ENCODE measurements around the gene OR6T1. TPM values are rescaled to one million over a fixed set of nuclear protein-coding genes. Genes with fewer than 3 reads are reported as not detected.

Gene OR6T1
- total RNA-seq, 5 donors from 2014 or later (not counting 1 experiment from before 2014, with no cell fraction given) = not detected

DNA sequence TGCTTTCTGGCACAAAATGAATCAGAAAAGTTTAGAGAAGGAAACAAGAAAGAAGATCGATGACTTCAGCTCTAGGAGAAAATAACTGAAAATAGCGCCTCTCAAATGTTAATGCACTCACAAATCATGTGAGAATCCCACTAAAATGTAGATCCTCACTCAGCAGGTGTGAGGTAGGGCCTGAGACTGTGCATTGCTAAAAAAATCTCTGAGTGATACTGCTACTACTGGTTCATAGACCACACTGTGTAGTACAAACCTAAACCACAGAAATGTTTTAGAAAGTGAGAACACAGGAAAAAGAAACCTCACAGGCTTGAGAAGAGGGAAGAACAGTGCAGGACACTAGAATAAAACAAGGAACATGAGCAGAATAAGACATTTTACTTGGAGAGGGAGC lies 39.7 kb downstream of the OR6T1 start:
- no peak overlapping the region for H3K27ac ChIP-seq (ENCODE audit: low read length)
- WGBS (ENCODE audit: insufficient coverage) = no CpG with 5 or more reads among the region's 2 CpGs
- Mint-ChIP-seq H3K9me3 (no peaks in the 10 kb centered on the region), H3K36me3 (no peaks in the 10 kb centered on the region), H3K4me3 (no peak overlapping the region), H3K27me3 (peaks cover 0 to 20% of the 10 kb centered on the region in 2 donors), H3K27ac (no peak overlapping the region), H3K4me1 (no peaks in the 10 kb centered on the region)
- H3K27me3 ChIP-seq (replicated peaks in 1 of 2; ENCODE audit: control insufficient read depth in 2 of 2, extremely low read depth in 1 of 2, insufficient read depth in 2 of 2, low read length in 1 of 2) = no peaks in the 10 kb centered on the region
- DNase-seq (no peak), ATAC-seq (replicated peaks in 1 of 4) (no peak)
- H3K4me1 ChIP-seq (ENCODE audit: control insufficient read depth in 1 of 2, extremely low read depth in 1 of 2, insufficient read depth in 2 of 2, low read length in 2 of 2) = no peaks in the 10 kb centered on the region
- H3K9me3 ChIP-seq = no peaks in the 10 kb centered on the region
- POLR2A ChIA-PET = no interaction called here
- no peaks in the 10 kb centered on the region for H3K36me3 ChIP-seq (ENCODE audit: control insufficient read depth in 2 of 2, extremely low read depth in 1 of 2, insufficient read depth in 1 of 2, low read length in 1 of 2)
- CTCF ChIA-PET = no interaction called here
- no peak overlapping the region for H3K4me3 ChIP-seq (ENCODE audit: control insufficient read depth in 1 of 2, extremely low read depth in 1 of 2, low read length in 1 of 2)

DNA sequence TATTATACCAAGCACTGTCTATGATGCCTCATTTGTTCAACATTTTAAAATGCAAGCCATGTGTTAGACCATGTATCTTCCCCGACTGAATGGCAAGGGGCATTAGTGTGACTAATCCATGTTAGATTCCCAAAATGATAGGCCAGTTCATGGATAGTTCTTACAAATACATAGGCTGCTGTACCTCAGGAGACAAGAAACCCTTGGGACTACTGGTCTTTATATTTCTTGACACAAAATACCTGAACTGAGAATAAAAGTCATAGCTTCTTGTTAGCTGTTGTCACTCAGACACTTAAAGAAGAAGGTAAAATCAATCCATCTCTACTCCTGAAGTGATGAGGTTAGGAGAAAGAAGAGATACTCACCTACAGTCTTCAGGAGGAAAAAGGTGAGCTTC lies 41.8 kb downstream of the OR6T1 start, which contains the start of gene OR8D4:
TSS of gene OR8D4 (plus strand) at position 301 of the 400 bp plus-strand sequence. CDS start 4,265 bp downstream, outside the sequence.
- no peaks in the 10 kb centered on the region for H3K9me3 ChIP-seq
- no peak for ATAC-seq (replicated peaks in 1 of 4)
- DNase-seq = no peak

DNA sequence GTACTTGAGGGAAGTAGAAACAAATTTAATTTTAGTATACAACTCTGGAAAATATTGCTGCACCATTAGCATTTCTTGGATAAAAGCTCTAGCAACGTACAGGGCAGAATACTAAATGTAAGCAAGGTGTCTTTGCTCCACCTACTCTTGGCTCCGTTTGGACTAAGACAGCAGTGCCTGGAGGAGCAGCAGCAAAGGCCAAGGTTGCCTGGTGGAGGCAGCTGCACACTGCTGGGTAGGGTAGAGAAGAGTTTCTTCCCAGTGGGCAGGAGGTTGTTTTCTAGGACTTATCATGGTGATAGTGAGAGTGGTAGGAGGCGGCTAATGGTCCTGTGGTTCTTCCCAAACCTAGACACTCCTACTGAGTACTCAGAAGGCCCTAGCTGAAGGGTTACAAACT lies 43.8 kb downstream of the OR6T1 start:
- Histone ChIP-seq H3K9me3 (no peaks in the 10 kb centered on the region), H3K27ac (ENCODE audit: low read length) (no peak overlapping the region), H3K4me3 (ENCODE audit: control insufficient read depth in 1 of 2, extremely low read depth in 1 of 2, low read length in 1 of 2) (no peak overlapping the region), H3K4me1 (ENCODE audit: control insufficient read depth in 1 of 2, extremely low read depth in 1 of 2, insufficient read depth in 2 of 2, low read length in 2 of 2) (no peaks in the 10 kb centered on the region), H3K27me3 (replicated peaks in 1 of 2; ENCODE audit: control insufficient read depth in 2 of 2, extremely low read depth in 1 of 2, insufficient read depth in 2 of 2, low read length in 1 of 2) (no peaks in the 10 kb centered on the region), H3K36me3 (ENCODE audit: control insufficient read depth in 2 of 2, extremely low read depth in 1 of 2, insufficient read depth in 1 of 2, low read length in 1 of 2) (no peaks in the 10 kb centered on the region)
- H3K27me3 Mint-ChIP-seq = peaks cover 0 to 9% of the 10 kb centered on the region in 2 donors
- ChIA-PET POLR2A (no interaction called here), CTCF (interaction anchor here in 1 of 2 donors (0.6 kb wide), 1 partner anchor 10 kb away, joined by 5 read pairs; no protein-coding TSS in a partner anchor)
- 83% methylated on average over 1 of the region's 3 CpGs for WGBS (ENCODE audit: insufficient coverage)
- ATAC-seq (replicated peaks in 1 of 4) = no peak
- no peaks in the 10 kb centered on the region for H3K4me1 Mint-ChIP-seq
- DNase-seq = no peak
- H3K4me3 Mint-ChIP-seq = no peak overlapping the region
- no peaks in the 10 kb centered on the region for H3K9me3 Mint-ChIP-seq
- H3K36me3 Mint-ChIP-seq = no peaks in the 10 kb centered on the region
- H3K27ac Mint-ChIP-seq = no peak overlapping the region

More for the DNA sequence above, 41.8 kb downstream of the OR6T1 start, which contains the start of gene OR8D4:
- H3K36me3 Mint-ChIP-seq = no peaks in the 10 kb centered on the region
- H3K27ac Mint-ChIP-seq = no peak within 1 kb of the TSS
- no peaks in the 10 kb centered on the region for H3K27me3 ChIP-seq (replicated peaks in 1 of 2; ENCODE audit: control insufficient read depth in 2 of 2, extremely low read depth in 1 of 2, insufficient read depth in 2 of 2, low read length in 1 of 2)
- no peaks in the 10 kb centered on the region for H3K36me3 ChIP-seq (ENCODE audit: control insufficient read depth in 2 of 2, extremely low read depth in 1 of 2, insufficient read depth in 1 of 2, low read length in 1 of 2)
- ChIA-PET POLR2A (no interaction called here), CTCF (no interaction called here)
- no peak within 1 kb of the TSS for H3K27ac ChIP-seq (ENCODE audit: low read length)
- H3K4me1 Mint-ChIP-seq = no peaks in the 10 kb centered on the region
- no peaks in the 10 kb centered on the region for H3K4me1 ChIP-seq (ENCODE audit: control insufficient read depth in 1 of 2, extremely low read depth in 1 of 2, insufficient read depth in 2 of 2, low read length in 2 of 2)
- H3K4me3 ChIP-seq (ENCODE audit: control insufficient read depth in 1 of 2, extremely low read depth in 1 of 2, low read length in 1 of 2) = no peak within 1 kb of the TSS
- no peaks in the 10 kb centered on the region for H3K9me3 Mint-ChIP-seq
- H3K4me3 Mint-ChIP-seq = no peak within 1 kb of the TSS
- WGBS (ENCODE audit: insufficient coverage) = no CpG with 5 or more reads among the region's 1 CpG
- peaks cover 0 to 20% of the 10 kb centered on the region in 2 donors for H3K27me3 Mint-ChIP-seq

Other genes with a start within 250 kb of the OR6T1 start
- 10 to 100 TPM in 4 of 5 donors, 1 to 10 TPM in 1; 9.5 to 22.6 (median 21.7) TPM for gene ZNF202, start 202.2 kb downstream of the OR6T1 start, total RNA-seq
- not detected for gene OR6X1, start 189.3 kb downstream of the OR6T1 start, total RNA-seq
- not detected for gene OR6M1, start 137.5 kb downstream of the OR6T1 start, total RNA-seq
- gene TMEM225, start 58.2 kb downstream of the OR6T1 start, total RNA-seq = not detected
- gene OR8D4, start 41.7 kb downstream of the OR6T1 start, total RNA-seq = not detected
- not detected for gene OR4D5, start 4.2 kb downstream of the OR6T1 start, total RNA-seq
- not detected for gene OR10S1, start 33.9 kb upstream of the OR6T1 start, total RNA-seq
- not detected for gene OR10G6, start 51.3 kb upstream of the OR6T1 start, total RNA-seq
- gene OR10G4, start 69.2 kb upstream of the OR6T1 start, total RNA-seq = not detected
- not detected for gene OR10G9, start 79.2 kb upstream of the OR6T1 start, total RNA-seq
- gene OR10G8, start 83.0 kb upstream of the OR6T1 start, total RNA-seq = not detected
- gene OR10G7, start 97.5 kb upstream of the OR6T1 start, total RNA-seq = not detected
- gene VWA5A, start 171.6 kb upstream of the OR6T1 start, total RNA-seq = 10 to 100 TPM in 1 of 5 donors, 1 to 10 TPM in 4; 5.6 to 10.0 (median 7.6) TPM
- not detected for gene OR10D3, start 239.5 kb upstream of the OR6T1 start, total RNA-seq